Kidney glomerular epithelial cell (primary cell): ENCODE results near the gene FBXO31.
A peak's percentile ranks its signal among the peaks of the same experiment; 100 is the strongest.
"Not testable (repeated sequence)": the region's sequence is repeated elsewhere in the genome, so short reads cannot be mapped to it uniquely, and the experiment has no call there.

Experiments used
- DNase-seq: peaks from one replicate; lab custom pipeline; 2025; lab: John Stamatoyannopoulos, UW

FBXO31 gene

GRCh38 chr16:87384162-87384874, 742 bp upstream of the FBXO31 start:
- no peak for DNase-seq

GRCh38 chr16:87382023-87382785, 1.4 kb downstream of the FBXO31 start:
- DNase-seq: peak; percentile 3

- no peak for DNase-seq
These were observed 2.7 kb downstream of the FBXO31 start for GRCh38 chr16:87380881-87381280.

- no peak for DNase-seq
These were observed 3.2 kb downstream of the FBXO31 start for GRCh38 chr16:87380403-87380802.

- DNase-seq: not testable (repeated sequence)
These were observed 4.2 kb downstream of the FBXO31 start for GRCh38 chr16:87379312-87379752.

GRCh38 chr16:87376660-87377059, 6.9 kb downstream of the FBXO31 start:
- no peak for DNase-seq

- DNase-seq: peak; percentile 9
These were observed 8.0 kb downstream of the FBXO31 start for GRCh38 chr16:87375426-87376135.

GRCh38 chr16:87374313-87374712, 9.3 kb downstream of the FBXO31 start:
- DNase-seq: no peak

- DNase-seq: no peak
These were observed 11.3 kb downstream of the FBXO31 start for GRCh38 chr16:87372305-87372704.

- DNase-seq: no peak
These were observed 12.2 kb downstream of the FBXO31 start for GRCh38 chr16:87371261-87371866.

- no peak for DNase-seq
These were observed 13.5 kb downstream of the FBXO31 start for GRCh38 chr16:87369796-87370719.

- no peak for DNase-seq
These were observed 14.3 kb downstream of the FBXO31 start for GRCh38 chr16:87369117-87369765.

GRCh38 chr16:87368029-87368770, 15.4 kb downstream of the FBXO31 start:
- DNase-seq: no peak

GRCh38 chr16:87367529-87367928, 16.0 kb downstream of the FBXO31 start:
- no peak for DNase-seq

GRCh38 chr16:87366930-87367329, 16.6 kb downstream of the FBXO31 start:
- DNase-seq: no peak

- DNase-seq: no peak
These were observed 17.3 kb downstream of the FBXO31 start for GRCh38 chr16:87366288-87366687.

- no peak for DNase-seq
These were observed 18.4 kb downstream of the FBXO31 start for GRCh38 chr16:87365021-87365713.

- DNase-seq: no peak
These were observed 19.7 kb downstream of the FBXO31 start for GRCh38 chr16:87363771-87364455.
